NCI-H82 treated with DMSO at 0.1 percent for 48 hours (cell line): ENCODE data around the gene NBEAL2.

Source experiments
- DNase-seq: peaks from one replicate; lab custom pipeline; 2025; ENCODE audit not compliant: unreplicated experiment; lab: John Stamatoyannopoulos, UW

The NBEAL2 gene, protein sequence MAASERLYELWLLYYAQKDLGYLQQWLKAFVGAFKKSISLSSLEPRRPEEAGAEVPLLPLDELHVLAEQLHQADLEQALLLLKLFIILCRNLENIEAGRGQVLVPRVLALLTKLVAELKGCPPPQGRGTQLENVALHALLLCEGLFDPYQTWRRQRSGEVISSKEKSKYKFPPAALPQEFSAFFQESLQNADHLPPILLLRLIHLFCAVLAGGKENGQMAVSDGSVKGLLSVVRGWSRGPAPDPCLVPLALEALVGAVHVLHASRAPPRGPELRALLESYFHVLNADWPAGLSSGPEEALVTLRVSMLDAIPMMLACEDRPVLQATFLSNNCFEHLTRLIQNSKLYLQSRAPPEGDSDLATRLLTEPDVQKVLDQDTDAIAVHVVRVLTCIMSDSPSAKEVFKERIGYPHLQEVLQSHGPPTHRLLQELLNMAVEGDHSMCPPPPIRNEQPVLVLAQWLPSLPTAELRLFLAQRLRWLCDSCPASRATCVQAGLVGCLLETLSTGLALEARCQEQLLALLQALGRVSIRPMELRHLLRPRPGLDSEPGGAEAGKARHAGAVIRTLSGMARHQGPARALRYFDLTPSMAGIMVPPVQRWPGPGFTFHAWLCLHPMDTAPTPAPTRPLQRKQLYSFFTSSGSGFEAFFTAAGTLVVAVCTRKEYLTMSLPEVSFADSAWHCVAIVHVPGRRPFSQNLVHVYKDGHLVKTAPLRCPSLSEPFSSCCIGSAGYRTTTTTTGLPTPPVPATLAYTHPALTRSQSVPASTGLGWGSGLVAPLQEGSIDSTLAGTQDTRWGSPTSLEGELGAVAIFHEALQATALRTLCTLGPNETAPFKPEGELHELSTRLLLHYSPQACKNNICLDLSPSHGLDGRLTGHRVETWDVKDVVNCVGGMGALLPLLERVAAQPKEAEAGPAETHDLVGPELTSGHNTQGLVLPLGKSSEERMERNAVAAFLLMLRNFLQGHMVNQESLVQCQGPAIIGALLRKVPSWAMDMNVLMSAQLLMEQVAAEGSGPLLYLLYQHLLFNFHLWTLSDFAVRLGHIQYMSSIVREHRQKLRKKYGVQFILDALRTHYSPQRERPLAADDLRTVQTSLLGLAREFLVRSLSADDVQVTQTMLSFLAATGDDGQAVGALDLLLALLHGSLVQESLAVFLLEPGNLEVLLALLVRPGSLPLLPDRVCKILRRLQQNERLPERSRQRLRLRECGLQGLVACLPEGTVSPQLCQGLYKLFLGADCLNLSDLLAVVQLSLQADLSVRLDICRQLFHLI (N-terminal part only)

DNA sequence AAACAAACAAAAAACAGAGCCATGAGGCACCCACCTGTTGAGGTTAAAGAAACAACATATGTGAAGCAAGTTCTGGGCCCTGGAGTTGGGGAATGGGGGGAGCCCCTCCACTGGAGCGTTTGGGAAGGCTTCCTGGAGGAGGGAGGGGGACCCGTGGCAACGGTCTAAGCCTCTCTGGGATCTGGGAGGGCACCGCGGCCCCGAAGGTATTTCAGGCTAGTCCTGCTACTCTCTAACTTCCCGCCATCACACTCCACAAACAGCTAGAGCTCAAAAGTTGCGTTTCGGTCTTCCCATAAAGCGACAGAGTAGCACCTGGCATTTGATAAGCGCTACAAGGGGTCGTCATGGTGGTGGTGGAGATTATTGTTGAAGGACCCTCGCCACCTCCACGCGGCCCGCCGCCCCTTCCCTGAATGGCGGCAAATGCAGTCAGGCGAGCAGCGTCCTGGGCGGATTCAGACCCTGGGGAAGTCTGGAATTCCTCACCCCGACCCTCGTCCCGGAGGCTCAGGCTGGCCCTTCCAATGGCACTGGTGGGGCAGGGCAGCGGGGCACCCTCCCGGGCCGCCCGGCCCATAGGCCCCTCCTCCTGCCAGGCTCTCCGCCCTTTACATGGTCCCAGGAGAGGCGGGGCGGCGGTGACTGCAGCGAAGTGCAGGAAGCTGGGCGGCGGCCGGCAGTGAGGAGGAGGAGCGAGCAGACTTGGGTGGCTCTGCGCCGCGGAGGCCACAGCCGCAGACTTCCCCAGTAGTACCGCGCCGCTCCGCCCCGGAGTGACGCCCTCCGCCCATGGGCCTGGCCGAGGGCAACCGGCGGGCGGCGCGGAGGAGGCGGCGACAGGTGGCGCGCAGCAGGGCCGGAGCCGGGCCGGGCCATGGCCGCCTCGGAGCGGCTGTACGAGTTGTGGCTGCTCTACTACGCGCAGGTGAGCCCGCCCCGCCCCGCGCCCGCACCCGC lies at the start of gene NBEAL2:
NBEAL2 (plus strand) TSS at position 682 of the 960 bp plus-strand sequence; CDS start at position 878, 196 bp downstream.
- DNase-seq = peak; percentile 87

- DNase-seq = no peak
Observed at GRCh38 chr3:46930166-46930944, 49.1 kb upstream of the NBEAL2 start.

DNA sequence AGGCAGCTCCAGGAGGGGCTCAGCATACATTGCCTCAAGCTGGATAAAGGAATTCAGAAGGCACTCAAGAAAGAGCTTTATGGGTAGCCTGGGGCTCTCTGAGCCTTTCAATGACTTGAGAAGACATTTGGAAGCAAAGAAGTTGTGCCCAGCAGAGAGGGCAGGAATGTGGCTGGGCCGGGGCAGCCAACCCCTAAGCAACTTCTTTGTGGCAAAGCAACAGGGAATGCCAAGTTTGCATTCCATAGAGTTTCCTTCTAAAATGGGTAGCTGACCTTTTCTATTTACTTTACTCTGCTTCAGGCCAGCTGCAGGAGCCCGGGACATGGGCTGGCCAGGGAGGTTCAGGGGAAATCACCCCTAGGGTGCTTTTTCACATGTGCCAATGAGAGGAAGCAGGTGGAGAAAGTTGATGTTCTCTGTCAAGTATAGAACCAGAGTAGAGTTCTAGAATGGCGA lies 48.5 kb upstream of the NBEAL2 start:
- no peak for DNase-seq

DNA sequence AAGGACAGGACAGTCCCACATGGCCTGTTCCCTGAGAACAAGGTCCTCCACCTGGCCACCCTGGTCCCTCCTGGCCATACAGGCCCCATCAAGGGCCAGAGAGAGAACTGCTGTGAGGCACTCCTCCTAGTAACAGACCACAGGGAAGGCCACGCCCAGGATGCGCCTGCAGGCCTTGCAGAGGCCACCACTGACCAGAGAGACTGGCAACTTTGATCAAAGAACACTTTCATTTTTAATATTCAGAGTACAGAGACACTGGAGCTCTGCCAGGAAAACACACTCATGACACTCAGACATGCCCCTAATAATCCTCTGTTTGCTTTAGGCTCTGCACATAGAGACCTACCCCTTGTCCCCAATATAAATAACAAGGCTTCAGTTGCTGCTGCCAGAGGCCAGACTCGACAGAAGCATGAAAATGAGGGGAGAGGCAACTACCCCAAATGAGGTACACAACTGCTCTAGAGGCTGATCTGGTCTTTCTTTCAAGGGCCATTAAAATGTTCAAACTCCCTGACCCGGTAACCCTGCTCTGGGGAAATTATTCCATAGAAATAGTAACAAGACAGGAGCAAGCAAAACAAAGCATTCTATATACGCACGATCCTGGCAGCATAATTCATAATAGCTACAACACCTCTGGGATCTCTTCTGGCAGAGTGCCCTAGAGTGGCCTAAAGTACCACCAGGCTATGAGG lies 47.7 kb upstream of the NBEAL2 start:
- DNase-seq = no peak

- no peak for DNase-seq
Observed at GRCh38 chr3:46932455-46933225, 46.8 kb upstream of the NBEAL2 start.

DNA sequence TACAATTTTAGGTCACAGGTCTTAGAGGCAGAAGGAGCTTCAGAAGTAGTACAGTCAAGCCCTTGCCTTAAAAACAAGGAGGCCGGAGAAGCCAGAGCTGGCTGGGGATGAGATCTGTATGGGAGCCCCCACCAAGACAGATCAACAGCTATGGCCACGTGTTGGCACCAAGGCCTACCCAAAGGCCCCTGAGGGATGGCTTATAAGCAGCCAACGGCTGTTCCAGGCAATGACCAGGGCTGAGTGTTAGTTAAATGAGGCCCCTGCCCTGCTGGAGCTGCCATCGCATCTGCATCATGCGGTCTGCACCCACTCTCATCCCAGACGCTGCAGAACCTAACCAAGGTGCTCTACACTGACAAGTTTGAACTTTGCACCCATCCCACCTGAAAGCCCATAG lies 46.2 kb upstream of the NBEAL2 start:
- no peak for DNase-seq

GRCh38 chr3:46934072-46934471 lies 45.4 kb upstream of the NBEAL2 start:
- DNase-seq = no peak

DNA sequence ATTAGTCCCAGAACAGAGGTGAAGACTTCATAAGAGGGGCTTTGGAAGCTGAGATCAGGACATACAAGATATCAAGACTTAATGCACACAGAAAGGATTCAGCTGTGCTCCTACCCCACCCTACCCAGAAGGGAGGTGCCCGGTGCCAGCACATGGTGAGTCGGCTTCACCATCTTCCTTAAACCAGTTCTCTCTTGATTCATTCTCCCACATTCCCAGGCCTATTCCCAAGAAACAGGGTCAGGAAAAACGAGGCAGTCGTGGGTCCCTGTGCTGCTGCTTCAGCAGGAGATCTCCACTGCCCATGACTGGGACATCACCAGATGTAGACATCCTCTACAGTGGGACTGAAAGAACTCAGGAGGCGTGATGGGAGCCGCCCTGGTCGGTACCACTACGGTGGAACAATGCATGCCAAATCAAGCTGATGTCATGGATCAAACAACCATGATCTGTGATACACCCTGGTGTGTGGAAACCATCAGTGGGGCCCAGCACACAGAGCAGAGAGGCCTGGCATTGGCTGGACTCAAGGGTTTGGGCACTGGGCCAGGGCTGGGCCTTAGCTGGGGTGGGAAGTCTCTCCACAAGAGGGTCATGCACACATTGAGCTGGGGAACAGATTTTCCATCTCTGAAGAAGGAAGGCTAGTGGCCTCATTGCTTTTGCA lies 44.8 kb upstream of the NBEAL2 start:
- no peak for DNase-seq

DNA sequence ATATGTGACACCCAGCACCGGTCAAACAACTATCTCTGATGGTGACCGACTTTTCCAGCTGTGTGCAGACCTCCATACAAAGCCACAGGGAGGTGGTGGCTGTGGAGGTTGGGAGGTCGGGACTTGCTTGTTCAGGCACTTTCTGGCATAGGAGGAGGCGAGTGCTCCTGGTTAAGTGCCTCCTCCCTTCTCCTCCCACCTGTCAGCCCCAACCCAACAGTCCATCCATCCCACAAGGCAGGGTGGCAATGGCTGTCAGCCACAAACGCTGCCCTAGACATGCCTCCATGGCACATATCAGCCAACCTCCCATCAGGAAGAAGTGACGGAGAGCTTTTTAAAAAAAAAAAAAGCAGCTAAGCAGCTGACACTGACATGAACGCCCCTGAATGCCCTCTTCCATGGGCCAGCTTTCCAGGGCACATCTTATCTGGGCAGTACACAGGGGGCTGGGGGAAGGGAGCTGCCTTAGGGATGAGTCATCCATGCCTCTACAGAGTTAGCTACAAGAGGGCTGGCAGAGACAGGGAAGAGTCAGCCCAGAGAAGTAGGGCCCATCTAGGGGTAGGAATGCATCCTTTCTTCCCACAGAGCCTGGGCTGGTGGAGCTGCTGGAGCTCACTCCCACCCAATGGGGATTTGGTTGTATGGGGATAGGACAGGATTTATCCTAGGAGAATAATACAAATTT lies 44.2 kb upstream of the NBEAL2 start:
- no peak for DNase-seq

DNA sequence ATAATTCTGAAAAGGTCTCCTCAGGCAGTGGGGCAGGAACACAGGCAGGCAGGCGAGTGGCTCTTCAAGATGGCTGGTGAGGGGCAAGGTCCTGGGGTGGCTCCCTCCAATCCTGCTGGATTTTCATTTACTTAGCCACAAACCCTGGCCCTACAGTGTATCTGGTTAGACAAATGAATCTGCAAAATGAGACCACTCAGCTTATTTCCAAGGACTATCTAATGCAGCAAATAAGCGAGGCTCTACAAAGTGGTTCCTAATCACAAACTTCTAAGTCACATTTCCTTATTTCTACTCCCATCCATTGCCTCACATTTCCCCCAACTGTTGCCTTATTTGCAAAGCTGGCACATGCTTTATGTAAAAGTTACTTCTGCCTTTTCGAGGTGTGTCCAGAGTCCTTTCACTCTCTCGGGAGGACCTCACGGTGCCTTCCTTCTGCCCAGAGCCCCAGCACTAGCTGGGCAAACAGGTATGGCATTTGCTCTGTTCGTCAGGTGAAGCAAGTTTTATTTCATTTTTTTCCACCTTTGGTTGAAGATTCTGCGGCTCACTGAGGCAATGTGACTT lies 43.4 kb upstream of the NBEAL2 start:
- no peak for DNase-seq

- DNase-seq = no peak
Observed at GRCh38 chr3:46936733-46937250, 42.7 kb upstream of the NBEAL2 start.

DNA sequence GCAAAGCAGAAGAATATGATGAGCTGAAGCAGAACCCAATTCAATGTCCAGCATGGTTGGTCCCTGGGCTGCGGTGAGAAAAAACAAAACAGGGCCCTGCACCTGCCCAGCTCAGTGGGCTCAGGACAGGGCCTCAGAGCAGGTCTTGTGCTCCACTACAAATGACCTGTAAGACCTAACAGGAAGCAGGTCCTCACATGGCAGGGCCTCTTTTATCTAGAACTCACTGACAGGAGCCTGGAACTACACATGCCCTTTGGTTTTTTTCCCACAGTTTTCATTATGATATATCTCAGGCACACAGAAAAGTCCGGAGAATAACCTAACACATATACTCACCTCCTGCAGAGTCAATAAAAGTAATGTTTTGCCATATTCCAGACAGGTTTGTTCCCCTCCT lies 41.3 kb upstream of the NBEAL2 start:
- DNase-seq = no peak

DNA sequence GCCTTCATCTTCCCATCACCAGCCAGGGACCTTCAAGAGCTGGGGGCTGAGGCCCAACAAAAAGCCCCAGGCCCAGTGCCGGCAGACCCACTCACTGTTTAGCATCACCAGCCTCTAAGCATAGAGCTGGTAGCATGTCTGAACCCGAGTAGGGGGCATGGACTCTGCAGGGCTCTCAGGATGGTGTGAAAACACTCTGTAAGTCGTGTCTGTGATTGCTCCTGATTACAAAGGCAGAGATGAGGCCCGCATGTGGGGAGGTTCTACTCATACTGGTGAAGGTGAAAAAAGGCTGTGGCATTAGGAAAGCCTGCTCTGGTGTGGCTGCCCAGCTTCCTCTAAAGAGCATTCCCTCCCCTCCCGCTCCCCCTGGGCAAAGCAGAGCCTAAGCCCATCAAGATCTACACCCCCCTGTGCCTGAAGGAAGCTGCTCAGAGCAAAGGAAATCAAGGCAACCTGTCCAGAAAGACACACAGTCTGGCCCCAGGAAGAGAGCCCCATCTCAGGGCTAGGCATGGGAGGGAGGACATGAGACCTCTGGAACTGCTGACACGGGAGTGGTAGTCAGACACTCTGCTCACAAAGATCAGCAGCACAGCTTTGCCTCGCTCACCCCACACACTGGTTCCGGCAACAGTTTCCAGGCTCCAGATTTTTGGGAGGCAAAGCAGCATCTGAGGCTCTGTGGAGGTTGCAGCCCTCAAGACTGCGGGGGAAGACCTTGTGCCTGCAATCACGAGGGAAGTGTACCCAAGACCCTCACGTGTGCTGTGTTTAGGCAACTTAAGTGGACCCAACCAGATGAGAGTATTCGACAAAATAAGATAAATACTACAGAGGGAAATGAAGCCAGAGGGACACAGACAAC lies 39.7 kb upstream of the NBEAL2 start:
- no peak for DNase-seq

- DNase-seq = no peak
Observed at GRCh38 chr3:46942076-46942475, 37.4 kb upstream of the NBEAL2 start.
